Esophagus mucosa (tissue), 1 donor: Measurements from ENCODE around the gene DAAM1. TPM values are rescaled to one million over a fixed set of nuclear protein-coding genes. Genes with fewer than 3 reads are reported as not detected.

Source experiments
- ATAC-seq: fragments of 200-7000 bp; cut with Tn5 transposase; one replicate; pipeline ENCODE4 v1.9.1; 2020
- total RNA-seq: library from RNA; stranded (reverse); gene quantifications from one replicate; pipeline ENCODE4 v1.2.4, GENCODE V29; 2023
- donor health status: DM: yes; HTN: yes; CAD: no.

Gene DAAM1
- total RNA-seq, 1 donor from 2014 or later, result 67.4 TPM

DNA sequence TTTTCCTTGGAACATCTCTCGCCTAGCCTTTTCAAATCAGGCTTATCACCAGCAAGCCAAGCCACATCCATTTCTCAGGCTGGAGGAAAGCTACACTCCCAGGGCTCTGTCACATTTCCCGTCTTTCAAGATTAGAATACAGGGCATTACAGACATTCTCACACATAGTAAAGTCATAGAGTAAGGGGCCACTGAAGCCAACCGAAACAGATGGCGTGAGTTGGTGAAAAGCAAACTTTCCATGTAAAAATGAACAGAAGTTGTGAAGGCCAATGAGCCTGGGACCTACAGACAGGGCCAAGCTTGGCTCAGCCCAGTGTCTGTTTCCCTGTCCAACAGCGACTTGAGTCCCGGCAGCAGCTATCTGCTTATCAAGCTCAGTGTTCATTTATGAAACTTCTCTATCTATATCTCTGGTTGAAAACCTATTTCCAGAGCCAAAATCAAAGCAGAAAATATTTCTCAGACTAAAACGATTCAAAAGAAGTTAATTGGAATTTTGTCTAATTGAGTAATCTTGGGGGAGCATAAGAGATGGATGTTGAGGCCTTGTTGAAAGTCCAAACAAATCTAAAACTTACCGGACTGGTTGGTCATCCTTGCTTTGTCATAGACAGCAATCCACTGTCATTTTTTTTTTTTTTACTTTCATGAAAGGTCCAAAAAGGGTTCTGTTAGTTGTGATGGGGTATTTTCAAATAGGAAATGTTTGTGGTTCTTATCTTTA is 105.6 kb downstream of the DAAM1 start:
- no peak for ATAC-seq

DNA sequence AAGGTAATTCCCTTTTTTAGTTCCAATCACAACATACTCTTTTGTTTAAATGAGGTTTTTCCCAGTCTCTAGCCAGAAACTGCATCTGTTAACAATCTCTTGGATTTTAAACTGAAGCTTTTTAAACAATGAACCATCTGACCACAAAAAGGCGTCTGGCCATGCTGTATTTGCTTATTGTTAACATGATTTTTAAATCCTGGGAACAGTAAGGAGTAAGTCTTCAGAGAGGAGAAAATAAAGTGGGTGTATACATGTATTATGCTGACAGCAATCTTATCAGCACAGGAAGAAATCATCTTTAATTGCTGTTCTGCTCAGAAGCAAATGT is 106.2 kb downstream of the DAAM1 start:
- ATAC-seq, result no peak

DNA sequence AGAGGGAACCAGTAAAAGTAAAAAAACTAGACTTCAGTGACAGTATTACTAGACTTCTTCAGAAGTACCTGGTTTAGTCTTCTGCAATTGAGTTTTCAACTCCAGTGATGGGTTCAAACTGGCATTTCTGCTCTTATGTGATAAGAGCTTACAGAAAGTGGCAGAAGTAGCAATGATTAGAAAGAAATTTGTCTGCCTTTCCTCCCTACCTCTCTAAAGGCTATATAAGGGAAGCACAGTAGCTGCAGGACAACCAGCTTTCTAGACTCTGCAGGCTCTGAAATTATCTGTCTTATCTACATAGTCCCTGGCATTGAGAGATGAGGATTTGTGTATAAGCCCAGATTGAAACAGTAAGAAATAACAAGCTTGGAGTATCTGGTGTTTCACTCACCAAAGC is 107.5 kb downstream of the DAAM1 start:
- ATAC-seq, result no peak

DNA sequence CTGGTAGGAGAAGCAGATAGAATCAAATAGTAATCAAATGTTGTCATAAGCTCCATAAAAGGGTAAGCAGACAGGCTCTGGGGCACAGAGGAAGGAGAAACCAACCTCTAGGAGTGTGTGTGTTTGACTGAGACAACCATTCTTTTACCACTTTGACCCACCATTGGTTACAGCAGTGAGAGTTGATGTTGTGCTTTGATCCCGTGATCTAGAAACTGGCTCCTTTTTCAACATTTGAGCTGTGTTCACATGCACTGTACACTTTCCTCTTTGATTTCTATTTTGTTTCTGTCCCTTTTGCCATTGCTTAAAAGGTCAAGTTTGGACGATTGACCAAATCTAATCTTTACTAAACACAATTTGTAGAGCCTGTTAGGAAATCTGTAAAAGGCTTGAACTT is 108.0 kb downstream of the DAAM1 start:
- no peak for ATAC-seq

DNA sequence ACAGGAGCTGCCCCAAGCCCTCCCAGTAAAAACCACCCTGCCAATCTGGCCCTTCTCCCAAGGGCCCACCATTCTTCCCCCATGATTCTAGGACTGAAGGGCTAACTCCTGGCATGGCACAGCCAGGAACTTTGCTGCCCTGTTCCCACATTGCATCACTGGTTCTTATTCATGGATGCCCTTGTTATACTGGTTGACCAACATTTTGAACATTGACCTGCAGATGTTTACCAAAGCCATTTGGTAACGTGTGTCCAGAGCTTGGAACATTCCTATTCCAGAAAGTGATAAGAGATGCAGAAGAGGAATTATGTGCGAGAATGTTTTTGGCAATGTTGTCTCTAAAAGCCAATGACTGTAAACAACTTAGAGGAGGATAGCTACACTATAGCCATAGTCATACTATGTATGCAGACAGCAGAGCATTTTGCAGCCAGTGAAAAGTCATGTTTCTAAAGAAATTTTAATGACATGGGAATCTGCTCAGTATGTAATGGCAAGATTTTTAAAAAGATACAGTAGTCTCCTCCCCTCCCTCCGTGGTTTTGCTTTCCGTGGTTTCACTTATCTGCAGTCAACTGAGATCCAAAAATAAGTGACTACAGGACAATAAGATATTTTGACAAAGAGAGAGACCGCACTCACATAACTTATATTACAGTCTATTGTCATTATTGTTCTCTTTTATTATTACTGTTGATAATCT is 108.8 kb downstream of the DAAM1 start:
- ATAC-seq, result peak; percentile 52

- ATAC-seq, result no peak
Measured at GRCh38 chr14:59299731-59300130, 111.3 kb downstream of the DAAM1 start.

DNA sequence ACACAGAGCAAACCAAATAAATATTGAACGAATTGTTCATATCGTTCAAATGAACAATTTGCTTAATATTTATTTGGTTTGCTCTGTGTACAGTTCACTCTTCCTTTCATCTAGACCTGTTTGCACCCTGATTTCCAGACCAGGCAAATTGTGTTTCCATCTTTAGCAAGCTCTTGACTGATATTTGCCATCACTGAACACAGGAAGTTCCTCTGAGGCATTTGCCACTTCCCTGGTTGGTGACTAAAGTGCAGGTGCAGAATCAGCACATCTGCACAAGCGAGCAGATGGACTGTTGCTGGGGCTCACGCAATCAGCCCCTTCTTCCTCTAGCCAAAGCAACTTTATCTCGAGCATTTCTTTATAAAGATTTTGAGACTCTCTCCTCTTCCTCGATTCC is 112.9 kb downstream of the DAAM1 start:
- ATAC-seq, result no peak

DNA sequence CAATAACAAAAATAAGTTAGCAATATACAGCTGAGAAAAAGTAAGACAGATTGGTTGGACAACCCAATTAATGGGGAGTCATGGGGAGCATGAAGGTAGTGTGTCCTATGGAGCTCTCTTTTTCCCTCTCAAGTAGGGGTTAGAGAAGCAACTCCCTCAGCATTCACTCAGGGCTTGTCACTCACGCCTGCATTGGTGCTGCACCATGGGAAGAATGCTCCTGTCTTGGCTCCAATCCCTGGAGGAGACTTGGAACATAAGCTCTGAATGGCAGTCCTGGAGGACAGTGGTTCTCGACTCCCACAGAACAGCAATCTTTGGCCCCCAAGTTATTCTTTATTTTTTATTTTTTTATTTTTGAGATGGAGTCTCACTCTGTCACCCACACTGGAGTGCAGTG is 113.8 kb downstream of the DAAM1 start:
- ATAC-seq, result no peak

DNA sequence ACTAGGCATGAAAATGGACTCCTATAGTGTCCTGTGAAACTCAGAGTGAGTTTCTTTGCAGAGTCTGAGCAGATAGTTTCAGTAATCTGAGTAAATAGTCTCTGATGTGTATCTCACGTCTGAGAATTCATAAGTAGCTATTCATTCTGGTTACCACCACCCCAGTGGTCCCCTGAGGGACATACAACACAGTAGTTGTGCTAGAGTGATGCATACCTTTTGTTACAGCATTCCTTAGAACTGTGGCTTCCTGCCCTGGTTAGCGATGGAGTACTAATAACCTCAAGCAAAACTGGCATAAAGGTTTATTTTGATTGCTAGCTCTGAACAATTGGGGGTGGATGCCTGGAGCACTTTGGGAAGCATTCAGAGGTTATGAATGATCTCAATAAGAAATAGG is 114.7 kb downstream of the DAAM1 start:
- no peak for ATAC-seq

GRCh38 chr14:59305231-59305630 is 116.8 kb downstream of the DAAM1 start:
- ATAC-seq, result no peak

GRCh38 chr14:59305836-59306555 is 117.5 kb downstream of the DAAM1 start:
- no peak for ATAC-seq

GRCh38 chr14:59306775-59307174 is 118.3 kb downstream of the DAAM1 start:
- peak; percentile 93 for ATAC-seq

DNA sequence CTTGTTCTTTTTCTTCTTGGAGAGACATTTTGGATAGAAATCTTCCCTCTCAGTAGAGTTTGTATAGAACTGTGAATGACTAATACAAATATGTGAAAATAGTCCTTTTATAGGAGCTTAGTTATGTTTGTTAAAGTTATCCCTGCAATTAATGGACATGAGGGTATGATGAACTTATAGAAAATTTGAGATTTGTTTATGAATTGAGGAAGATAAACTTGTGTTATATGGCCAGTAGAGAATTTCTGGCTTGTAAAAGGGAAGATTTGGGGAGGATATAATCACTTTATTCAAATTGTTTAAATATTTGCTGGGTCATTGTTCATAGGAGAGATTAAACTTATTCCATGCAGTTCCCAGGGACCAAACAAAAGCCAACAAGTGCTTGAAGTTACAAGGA is 119.6 kb downstream of the DAAM1 start:
- no peak for ATAC-seq

DNA sequence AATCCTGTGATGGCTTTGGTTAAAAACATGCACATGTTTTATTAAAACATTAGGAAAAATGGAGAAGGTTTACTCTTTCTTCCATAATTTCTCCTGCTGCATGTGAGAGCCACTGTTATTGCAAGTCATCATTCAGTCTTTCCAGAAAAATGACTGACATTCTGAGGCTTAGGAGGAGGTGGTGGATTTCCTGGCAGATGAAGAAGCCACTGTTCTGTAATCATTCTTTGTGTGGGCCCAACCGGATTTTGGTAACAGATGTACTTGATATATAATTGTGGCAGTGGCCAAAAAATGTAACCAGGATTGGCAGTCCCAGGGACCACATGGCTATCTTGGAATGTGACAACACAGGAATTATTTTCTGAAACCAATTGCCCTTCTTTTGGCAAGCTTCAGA is 120.2 kb downstream of the DAAM1 start:
- ATAC-seq, result no peak

- ATAC-seq, result no peak
Measured at GRCh38 chr14:59309291-59309900, 120.9 kb downstream of the DAAM1 start.

- no peak for ATAC-seq
Measured at GRCh38 chr14:59310633-59311032, 122.2 kb downstream of the DAAM1 start.

DNA sequence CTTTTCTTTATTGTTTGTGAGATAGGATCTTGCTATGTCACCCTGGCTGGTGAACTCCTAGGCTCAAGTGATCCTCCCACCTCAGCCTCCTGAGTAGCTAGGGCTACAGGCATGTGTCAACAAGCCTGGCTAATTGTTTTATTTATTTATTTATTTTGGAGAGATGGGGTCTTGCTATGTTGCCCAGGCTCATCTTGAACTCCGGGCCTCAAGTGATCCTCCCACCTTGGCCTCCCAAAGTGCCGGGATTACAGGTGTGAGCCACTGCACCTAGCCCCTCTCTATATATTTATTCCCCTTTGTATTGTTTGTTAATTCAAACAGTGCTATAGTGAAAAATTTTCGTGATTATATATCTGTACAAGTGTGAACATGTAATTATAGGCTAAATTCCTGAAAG is 123.3 kb downstream of the DAAM1 start:
- ATAC-seq, result no peak

GRCh38 chr14:59313144-59313651 is 124.7 kb downstream of the DAAM1 start:
- ATAC-seq, result no peak

DNA sequence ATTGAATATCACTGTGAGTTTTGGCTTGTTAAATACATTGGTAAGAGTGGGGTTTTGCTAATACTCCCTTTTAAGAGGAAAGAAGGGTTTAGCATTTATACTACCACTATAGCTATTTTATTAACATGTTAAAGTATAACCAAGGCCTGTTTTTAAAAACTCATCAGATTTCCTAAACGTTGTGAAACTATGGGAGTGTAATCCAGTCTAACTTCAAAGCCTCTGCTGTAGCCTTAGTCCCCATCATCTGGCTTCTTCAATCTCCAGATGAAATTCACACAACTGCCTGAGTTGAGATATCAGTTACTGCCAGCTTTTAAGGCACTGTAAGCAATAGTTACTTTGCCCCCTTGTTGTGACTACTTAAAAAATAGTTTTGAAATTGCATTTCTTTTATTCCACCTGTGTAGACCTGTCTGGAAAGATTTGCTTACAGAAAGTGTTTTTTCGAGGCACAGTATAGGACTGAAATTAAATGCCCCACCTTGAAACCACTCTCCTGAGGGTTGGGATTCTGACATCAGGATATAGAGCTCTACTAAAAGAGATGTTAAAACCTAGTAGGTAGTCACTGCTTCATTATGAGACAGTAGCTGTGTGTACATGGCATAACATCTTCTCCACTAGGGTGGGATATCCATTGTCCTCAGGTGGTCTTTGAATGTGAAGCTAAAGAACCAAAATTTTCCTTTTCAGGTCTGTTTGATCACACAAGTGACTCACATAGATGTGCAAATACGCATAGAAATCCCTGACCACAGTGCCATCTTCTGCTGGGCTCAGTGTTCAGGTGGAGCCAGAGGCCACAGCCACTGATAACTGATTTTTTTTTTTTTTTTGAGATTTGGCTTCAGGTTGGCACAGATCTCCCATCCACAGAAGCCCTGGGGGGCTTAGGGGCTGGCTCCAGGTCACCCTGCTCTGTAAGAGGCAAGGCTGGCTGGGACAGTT is 125.5 kb downstream of the DAAM1 start:
- no peak for ATAC-seq

DNA sequence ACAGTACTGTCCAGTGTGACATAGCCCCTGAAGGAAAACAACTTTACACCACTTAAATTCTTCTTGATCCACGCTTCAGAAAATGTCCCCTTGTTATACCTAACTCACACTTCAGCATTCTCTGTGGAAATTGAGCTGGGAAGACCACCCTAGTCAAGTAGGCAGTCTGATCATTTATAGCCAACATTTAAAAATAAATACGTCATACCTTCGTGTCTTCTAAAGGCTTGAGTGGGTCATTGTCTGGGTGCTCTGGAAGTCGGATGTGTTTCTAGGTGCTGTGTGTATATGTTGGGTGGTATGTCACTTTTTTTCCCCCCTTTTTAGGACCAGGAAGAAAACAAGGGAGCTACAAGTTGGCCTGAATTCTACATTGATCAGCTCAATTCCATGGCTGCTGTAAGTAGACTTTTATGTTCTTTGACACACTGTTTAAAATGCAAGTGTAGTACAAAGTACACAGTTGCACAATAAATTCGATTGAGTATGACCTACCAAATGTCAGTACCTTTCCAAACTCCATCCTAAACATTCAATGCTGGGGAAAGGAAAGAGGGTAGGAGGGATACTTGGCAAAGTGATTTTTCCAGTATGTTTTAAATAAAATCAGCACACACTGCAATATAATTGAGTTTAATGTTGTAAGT is 126.6 kb downstream of the DAAM1 start:
- ATAC-seq, result no peak

DNA sequence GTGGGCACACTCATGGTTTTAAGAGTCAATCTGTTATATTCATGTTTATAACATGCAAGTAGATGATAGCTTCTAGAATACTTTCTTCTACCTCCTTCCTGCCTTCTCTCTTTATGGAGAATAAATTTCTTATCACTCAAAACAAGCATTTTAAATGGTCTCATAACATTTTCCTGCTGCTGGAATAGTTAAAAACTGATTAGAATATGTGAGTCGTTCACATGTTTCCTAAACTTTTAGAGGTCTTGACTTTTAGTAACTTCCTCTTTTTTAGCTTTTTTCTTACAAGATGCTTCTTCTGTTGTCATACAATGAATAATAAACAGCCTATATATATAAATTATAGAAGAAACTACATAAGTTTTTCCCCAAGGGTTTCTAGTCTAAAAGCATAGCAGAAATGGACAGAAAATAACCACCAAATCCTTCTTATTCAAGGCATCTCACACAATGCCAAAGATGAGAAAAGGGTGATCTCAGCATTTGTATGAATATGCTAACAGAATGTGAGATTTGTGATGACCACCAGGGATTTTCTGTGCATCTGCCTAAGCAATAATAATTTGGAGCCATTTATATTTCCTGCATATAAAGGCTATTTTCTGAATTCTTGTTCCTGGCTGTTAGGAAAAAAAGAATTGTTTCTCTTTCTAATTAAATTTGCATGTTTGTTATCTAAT is 127.8 kb downstream of the DAAM1 start:
- no peak for ATAC-seq
